ENCODE results near the gene MUC6.

DNA sequence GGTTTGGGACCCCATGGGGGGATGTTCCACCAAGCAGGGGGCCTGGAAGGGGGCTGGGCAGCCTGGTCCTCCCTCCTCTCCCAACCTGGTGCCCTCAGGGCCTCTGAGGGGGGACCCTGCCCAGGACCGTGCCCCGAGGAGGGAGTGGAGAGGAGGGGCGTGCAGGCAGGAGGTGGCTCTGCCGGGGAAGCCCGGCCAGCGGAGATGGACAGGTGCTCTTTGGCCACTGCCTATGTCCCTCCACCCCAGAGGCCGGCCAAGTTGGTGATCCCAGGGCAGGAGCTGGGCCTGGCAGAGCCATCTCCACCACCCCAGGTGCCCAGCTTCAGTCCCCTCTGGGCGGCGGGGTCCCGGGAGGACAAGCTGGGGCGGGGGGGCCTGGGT lies 40.5 kb upstream of the MUC6 start:
- TF ChIP-seq POLR2A (IDR thresholded peaks at IDR 0.05; ENCODE audit: control extremely low read depth in 1 of 2, low read depth in 2 of 2, low read length in 2 of 2) (no peak), EGR1 (IDR thresholded peaks at IDR 0.05; ENCODE audit: borderline replicate concordance, low read depth, low read length) (no peak), EP300 (IDR thresholded peaks at IDR 0.05; ENCODE audit: borderline replicate concordance in 1 of 2, low read depth in 2 of 2, low read length in 2 of 2) (no peak), EZH2 (IDR thresholded peaks at IDR 0.05; ENCODE audit: low read depth, low read length, severe bottlenecking) (no peak), CEBPB (IDR thresholded peaks at IDR 0.05; ENCODE audit: low read depth, low read length) (no peak), RAD21 (IDR thresholded peaks at IDR 0.05 in 1 of 2, conservative IDR thresholded peaks at IDR 0.05 in 1 of 2; ENCODE audit: low read depth in 2 of 2, low read length in 2 of 2) (no peak), TAF1 (IDR thresholded peaks at IDR 0.05; ENCODE audit: low read depth, low read length) (no peak), POLR2AphosphoS5 (IDR thresholded peaks at IDR 0.05; ENCODE audit: low read depth, low read length) (no peak), MAFK (IDR thresholded peaks at IDR 0.05; ENCODE audit: low read depth, low read length) (no peak)
- TF ChIP-seq, protein P1, sequence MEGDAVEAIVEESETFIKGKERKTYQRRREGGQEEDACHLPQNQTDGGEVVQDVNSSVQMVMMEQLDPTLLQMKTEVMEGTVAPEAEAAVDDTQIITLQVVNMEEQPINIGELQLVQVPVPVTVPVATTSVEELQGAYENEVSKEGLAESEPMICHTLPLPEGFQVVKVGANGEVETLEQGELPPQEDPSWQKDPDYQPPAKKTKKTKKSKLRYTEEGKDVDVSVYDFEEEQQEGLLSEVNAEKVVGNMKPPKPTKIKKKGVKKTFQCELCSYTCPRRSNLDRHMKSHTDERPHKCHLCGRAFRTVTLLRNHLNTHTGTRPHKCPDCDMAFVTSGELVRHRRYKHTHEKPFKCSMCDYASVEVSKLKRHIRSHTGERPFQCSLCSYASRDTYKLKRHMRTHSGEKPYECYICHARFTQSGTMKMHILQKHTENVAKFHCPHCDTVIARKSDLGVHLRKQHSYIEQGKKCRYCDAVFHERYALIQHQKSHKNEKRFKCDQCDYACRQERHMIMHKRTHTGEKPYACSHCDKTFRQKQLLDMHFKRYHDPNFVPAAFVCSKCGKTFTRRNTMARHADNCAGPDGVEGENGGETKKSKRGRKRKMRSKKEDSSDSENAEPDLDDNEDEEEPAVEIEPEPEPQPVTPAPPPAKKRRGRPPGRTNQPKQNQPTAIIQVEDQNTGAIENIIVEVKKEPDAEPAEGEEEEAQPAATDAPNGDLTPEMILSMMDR (IDR thresholded peaks at IDR 0.05; ENCODE audit: control extremely low read depth in 1 of 3, insufficient read depth in 1 of 3, low read depth in 1 of 3, low read length in 3 of 3), result no peak

Measured in H1 (cell line).